Stomach smooth muscle (tissue), 2 donors: Measurements from ENCODE around the gene STIM1.

Source experiments
- H3K27ac ChIP-seq: one replicate; pipeline ENCODE4 v1.7.0; 2013; ENCODE audit warnings: mild to moderate bottlenecking, low read length, inconsistent platforms
- H3K27me3 ChIP-seq, 2 donors: one replicate each; pipeline ENCODE4 v1.7.0; 2013; ENCODE audit warnings: low read length in 2 of 2; ENCODE audit not compliant: insufficient read depth in 2 of 2, control insufficient read depth in 1 of 2
- H3K36me3 ChIP-seq, 2 donors: one replicate each; pipeline ENCODE4 v1.7.0; 2013; ENCODE audit warnings: low read length in 2 of 2; ENCODE audit not compliant: control insufficient read depth in 2 of 2, insufficient read depth in 2 of 2
- H3K4me1 ChIP-seq: one replicate; pipeline ENCODE4 v1.7.0; 2013; ENCODE audit warnings: low read length; ENCODE audit not compliant: control insufficient read depth, insufficient read depth
- H3K4me3 ChIP-seq, 2 donors: one replicate each; pipeline ENCODE4 v1.7.0; 2013; ENCODE audit warnings: low read length in 2 of 2
- H3K9ac ChIP-seq, 2 donors: one replicate each; pipeline ENCODE4 v1.7.0; 2013; ENCODE audit warnings: low read length in 2 of 2, mild to moderate bottlenecking in 1 of 2
- H3K9me3 ChIP-seq, 2 donors: one replicate each; pipeline ENCODE4 v1.7.0; 2013; ENCODE audit warnings: low read length in 2 of 2; ENCODE audit not compliant: control insufficient read depth in 2 of 2
- donor health status: healthy.
- donor health status: Pancreatic carcinoma.

Gene STIM1

DNA sequence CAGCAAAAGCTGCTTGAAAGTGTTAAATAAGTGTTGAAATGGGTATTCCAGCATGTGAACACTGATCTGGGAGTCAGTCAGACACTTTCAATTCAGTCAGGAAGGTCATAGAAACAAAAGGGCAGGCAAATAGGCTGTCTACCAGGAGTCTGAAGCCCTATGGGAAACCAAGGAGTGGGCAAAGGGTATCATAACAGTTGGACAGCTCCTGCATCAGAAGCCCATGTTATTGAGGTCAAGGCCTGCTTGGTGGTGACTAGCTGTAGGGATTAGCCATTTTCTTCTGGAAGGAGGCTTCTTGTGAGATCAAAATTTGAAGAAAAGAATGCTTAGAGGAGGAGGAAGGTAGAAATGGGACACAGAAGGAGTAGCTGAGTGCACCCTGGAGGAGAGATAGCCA lies 97.3 kb downstream of the STIM1 start:
- no peaks in the 10 kb centered on the region for H3K27me3 ChIP-seq
- H3K4me1 ChIP-seq: peaks cover 16% of the 10 kb centered on the region
- H3K27ac ChIP-seq: no peak overlapping the region
- no peak overlapping the region for H3K9ac ChIP-seq
- H3K9me3 ChIP-seq: no peaks in the 10 kb centered on the region
- no peak overlapping the region for H3K4me3 ChIP-seq
- H3K36me3 ChIP-seq: no peaks in the 10 kb centered on the region

DNA sequence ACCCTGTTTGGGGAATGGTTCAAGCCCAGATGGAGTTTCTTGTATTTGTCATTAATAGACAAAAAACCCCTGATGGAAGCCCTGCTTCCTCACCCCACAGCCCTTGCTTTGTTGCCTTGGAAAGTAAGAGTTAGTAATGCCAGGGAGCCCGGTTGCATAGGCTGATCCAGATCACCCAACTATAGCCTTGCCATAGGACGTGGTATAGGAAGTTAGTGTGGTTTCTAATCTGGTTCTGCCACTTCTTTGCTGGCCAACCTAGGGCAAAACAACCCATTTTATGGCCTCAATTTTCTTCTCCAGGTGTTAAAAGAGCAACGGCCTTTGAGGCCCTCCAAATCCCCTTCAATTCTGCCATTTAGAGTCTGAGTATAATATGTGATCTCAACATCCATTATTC lies 97.9 kb downstream of the STIM1 start:
- no peak overlapping the region for H3K27ac ChIP-seq
- H3K9ac ChIP-seq: no peak overlapping the region
- no peaks in the 10 kb centered on the region for H3K27me3 ChIP-seq
- peaks cover 16% of the 10 kb centered on the region for H3K4me1 ChIP-seq
- no peaks in the 10 kb centered on the region for H3K36me3 ChIP-seq
- H3K4me3 ChIP-seq: no peak overlapping the region
- H3K9me3 ChIP-seq: no peaks in the 10 kb centered on the region

DNA sequence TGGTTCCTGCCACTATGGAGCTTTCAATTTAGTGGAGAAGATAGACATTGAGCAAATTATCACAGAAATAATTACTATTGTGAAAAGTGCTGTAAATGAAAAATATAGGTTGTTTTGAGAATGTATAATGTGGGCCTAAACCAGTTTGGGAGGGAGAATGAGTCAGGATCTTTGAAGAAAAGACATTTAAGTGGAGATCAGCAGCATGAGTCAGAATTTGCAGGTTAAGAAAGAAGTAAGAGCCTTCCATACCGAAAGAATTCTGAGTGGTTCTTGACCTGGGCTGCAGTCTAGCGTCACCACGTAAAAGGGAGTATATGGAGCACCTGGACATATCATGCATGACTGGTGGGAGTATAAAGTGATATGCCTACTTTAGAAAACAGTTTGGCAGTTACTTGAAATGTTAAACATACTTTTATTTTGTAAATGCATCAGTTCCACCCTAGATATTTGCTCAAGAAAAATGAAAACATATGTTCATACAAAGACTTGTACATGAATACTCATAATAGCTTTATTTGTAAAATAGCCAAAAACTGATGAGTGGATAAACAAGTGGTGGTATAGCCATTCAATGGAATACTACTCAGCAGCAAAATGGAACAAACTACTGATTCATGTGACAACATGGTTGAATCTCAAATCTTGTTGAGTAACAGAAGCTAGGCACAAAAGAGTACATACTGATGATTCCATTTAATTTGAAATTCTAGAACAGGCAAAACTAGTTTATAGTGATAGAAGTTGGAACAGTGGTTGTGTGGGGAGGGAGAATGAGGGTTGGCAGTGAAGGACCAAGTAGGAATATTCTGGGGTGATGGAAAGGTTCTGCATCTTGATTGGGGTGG lies 99.2 kb downstream of the STIM1 start:
- H3K27me3 ChIP-seq: no peaks in the 10 kb centered on the region
- peaks cover 16% of the 10 kb centered on the region for H3K4me1 ChIP-seq
- no peak overlapping the region for H3K9ac ChIP-seq
- H3K9me3 ChIP-seq: no peaks in the 10 kb centered on the region
- no peak overlapping the region for H3K4me3 ChIP-seq
- H3K27ac ChIP-seq: no peak overlapping the region
- H3K36me3 ChIP-seq: no peaks in the 10 kb centered on the region

DNA sequence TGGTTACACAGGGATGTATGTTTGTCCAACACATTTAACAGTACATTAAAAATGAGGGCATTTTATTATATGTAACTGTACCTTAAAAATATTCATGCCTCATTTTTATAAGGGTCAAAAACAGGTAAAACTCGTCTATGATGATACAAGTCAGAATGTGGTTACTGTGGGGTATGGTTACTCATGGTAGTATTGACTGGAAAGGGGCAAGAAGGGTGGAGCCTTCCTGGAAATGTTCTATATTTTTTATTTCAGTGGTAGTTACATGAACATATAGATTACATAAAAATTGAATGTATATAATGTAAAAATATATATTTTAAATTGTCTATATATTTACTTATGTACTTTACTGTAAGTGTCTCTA lies 99.8 kb downstream of the STIM1 start:
- no peak overlapping the region for H3K4me3 ChIP-seq
- H3K9ac ChIP-seq: no peak overlapping the region
- no peaks in the 10 kb centered on the region for H3K27me3 ChIP-seq
- no peak overlapping the region for H3K27ac ChIP-seq
- H3K4me1 ChIP-seq: peaks cover 16% of the 10 kb centered on the region
- no peaks in the 10 kb centered on the region for H3K9me3 ChIP-seq
- H3K36me3 ChIP-seq: no peaks in the 10 kb centered on the region

DNA sequence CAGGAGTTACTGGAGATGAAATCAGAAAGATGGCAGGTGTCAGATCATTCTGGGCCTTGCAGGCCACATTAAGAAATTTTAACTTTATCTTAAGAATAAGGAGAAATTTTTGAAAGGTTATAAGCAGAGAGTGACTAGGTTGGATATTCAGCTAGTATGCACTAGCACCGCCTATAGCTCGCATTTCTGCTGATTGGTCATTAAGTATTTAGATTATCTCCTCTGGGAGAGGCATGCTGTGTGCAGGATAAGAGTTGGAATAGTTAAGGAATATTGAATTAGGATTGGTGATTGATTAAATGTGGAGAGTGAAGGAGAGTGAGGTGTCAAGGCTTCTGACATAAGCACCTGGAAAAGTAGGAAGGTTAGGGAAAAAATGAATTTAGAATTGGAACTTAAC lies 100.6 kb downstream of the STIM1 start:
- Histone ChIP-seq H3K9me3 (no peaks in the 10 kb centered on the region), H3K4me3 (no peak overlapping the region), H3K27ac (no peak overlapping the region), H3K27me3 (no peaks in the 10 kb centered on the region), H3K4me1 (peaks cover 10% of the 10 kb centered on the region), H3K36me3 (no peaks in the 10 kb centered on the region), H3K9ac (no peak overlapping the region)

DNA sequence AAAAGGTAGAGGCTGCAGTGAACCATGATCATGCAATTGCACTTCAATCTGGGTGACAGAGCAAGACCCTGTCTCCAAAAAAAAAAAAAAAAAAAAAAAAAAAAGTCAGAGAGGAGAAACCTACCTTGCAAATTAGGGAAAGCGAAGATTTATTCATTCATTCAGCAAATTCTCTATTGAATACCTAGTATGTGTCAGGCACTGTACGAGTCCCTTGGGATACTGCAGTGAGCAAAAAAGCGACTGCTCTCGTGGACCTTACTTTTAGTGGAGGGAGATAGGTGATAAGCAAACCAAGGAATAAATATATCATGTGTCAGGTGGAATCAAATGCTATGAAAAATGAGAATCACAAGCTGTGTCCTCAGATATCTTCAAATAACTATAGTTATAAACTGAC lies 101.3 kb downstream of the STIM1 start:
- no peaks in the 10 kb centered on the region for H3K9me3 ChIP-seq
- H3K4me1 ChIP-seq: peaks cover 3% of the 10 kb centered on the region
- H3K9ac ChIP-seq: no peak overlapping the region

DNA sequence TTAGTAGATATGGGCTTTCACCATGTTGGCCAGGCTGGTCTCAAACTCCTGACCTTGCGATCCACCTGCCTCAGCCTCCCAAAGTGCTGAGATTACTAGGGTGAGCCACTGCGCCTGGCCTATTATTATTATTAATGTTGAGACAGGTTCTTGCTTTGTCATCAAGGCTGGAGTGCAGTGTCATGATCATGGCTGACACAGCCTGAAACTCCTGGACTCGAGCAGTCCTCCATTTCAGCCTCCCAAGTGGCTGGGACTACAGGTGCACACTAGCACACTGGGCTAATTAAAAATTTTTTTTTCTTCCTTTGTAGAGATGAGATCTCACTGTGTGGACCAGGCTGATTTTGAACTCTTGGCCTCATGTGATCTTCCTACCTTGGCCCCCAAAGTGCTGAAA lies 102.0 kb downstream of the STIM1 start:
- H3K9ac ChIP-seq: no peak overlapping the region
- no peaks in the 10 kb centered on the region for H3K27me3 ChIP-seq
- no peaks in the 10 kb centered on the region for H3K9me3 ChIP-seq
- no peaks in the 10 kb centered on the region for H3K4me1 ChIP-seq
- H3K27ac ChIP-seq: no peak overlapping the region
- no peaks in the 10 kb centered on the region for H3K36me3 ChIP-seq
- no peak overlapping the region for H3K4me3 ChIP-seq

More for the DNA sequence above, 101.3 kb downstream of the STIM1 start:
- Histone ChIP-seq H3K4me3 (no peak overlapping the region), H3K27me3 (no peaks in the 10 kb centered on the region), H3K27ac (no peak overlapping the region), H3K36me3 (no peaks in the 10 kb centered on the region)

DNA sequence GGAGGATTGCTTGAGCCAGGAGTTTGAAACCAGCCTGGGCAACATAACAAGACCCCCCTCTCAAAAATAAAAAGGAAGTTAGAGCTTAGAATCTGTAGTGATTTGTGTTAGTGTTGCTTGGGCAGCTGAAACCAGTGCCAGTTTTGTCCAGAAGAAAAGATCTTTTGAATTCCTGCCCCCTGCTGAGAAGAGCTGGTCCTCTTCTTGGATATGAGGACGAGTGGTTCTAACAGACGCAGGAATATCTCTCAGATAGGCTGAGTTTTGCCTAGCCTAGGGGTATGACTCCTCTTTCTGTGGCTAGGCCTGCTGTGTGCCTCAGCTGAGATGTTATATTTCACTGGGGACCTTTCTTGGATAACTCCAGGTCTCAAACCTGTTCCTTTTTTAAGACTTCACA lies 102.8 kb downstream of the STIM1 start:
- no peaks in the 10 kb centered on the region for H3K4me1 ChIP-seq
- no peak overlapping the region for H3K4me3 ChIP-seq
- H3K27ac ChIP-seq: no peak overlapping the region
- H3K36me3 ChIP-seq: no peaks in the 10 kb centered on the region
- H3K27me3 ChIP-seq: no peaks in the 10 kb centered on the region
- H3K9me3 ChIP-seq: no peaks in the 10 kb centered on the region
- H3K9ac ChIP-seq: no peak overlapping the region

DNA sequence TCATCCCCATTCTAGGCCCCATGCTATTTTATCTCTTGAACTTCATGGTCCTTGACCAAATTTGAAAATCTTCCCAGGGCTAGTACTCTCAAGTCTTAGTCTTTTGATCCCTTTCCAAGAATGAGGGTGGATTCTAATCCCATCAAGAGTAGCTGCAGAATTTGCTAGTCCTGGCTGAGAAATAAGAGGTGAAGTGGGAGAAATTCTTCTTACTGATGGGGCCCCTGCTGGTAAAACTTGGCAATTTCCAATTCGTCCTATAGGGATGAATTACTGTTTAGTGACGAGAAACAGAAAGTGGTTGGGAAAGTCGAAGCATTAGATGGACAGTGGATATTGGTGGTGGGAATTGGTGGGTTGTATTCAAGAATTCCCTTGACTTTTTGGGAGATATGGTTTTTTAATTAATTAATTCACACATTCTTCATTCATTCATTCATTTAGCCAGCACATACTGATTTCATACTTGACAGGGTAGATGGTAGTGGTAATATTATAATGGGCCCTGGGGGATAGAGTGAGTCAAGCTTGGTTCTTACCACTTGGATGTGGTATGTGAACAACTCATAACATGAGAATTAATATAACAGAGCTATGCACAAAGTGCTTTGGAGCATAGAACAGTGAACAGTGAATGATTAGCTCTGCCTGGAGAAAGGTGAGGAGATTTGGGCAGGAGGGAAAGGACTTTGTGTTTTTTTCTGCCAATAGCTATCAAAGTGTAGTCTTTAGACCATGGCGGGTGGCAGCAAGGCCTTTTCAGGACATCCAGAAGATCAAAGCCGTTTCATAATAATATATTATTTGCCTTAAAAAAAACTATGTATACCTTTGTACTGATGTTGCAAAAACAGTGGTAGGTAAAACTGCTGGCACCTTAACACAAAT lies 103.8 kb downstream of the STIM1 start:
- Histone ChIP-seq H3K9ac (no peak overlapping the region), H3K4me3 (no peak overlapping the region), H3K9me3 (no peaks in the 10 kb centered on the region), H3K27me3 (no peaks in the 10 kb centered on the region), H3K4me1 (no peaks in the 10 kb centered on the region), H3K36me3 (no peaks in the 10 kb centered on the region), H3K27ac (no peak overlapping the region)

DNA sequence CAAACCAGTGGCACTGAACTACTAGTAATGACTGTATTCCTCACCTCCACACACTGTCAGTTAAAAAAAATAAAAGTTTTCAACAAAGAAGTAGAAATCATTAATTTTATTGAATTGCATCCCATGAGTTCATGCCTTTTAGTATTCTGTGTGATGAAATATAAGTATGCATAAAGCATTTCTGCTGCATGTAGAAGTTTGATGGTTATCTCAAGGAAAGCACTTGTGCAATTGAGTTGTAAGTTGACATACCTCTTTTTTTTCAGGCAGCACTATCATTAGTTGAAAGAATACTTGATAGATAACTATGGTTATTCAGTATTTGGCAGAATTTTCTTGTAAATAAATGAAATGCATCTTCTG lies 104.4 kb downstream of the STIM1 start:
- H3K4me3 ChIP-seq: no peak overlapping the region
- H3K9me3 ChIP-seq: no peaks in the 10 kb centered on the region
- H3K4me1 ChIP-seq: no peaks in the 10 kb centered on the region
- no peaks in the 10 kb centered on the region for H3K36me3 ChIP-seq
- H3K27ac ChIP-seq: no peak overlapping the region
- H3K9ac ChIP-seq: no peak overlapping the region
- no peaks in the 10 kb centered on the region for H3K27me3 ChIP-seq

DNA sequence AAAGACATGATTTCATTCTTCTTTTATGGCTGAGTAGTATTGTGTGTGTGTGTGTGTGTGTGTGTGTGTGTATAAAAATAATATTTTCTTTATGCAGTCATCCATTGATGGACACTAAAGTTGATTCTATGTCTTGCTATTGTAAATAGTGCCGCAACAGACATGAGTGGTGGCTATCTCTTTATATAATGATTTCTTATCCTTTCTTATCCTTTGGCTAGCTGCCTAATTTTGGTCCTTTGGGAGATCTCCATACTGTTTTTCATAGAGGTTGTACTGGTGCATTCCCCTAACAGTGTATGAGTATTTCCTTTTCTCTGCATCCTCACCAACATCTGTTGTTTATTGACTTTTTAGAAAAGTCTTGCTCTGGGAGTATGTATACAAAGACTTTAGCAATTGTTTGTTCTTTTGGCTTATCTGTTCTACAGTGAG lies 107.0 kb downstream of the STIM1 start:
- Histone ChIP-seq H3K36me3 (peaks cover 0 to 2% of the 10 kb centered on the region in 2 donors), H3K4me1 (no peaks in the 10 kb centered on the region), H3K9ac (no peak overlapping the region), H3K4me3 (no peak overlapping the region), H3K27ac (no peak overlapping the region), H3K27me3 (no peaks in the 10 kb centered on the region), H3K9me3 (no peaks in the 10 kb centered on the region)
